Measurements from ENCODE around the gene TSPY10.
"Not testable (repeated sequence)": the region's sequence is repeated elsewhere in the genome, so short reads cannot be mapped to it uniquely, and the experiment has no call there.

DNA sequence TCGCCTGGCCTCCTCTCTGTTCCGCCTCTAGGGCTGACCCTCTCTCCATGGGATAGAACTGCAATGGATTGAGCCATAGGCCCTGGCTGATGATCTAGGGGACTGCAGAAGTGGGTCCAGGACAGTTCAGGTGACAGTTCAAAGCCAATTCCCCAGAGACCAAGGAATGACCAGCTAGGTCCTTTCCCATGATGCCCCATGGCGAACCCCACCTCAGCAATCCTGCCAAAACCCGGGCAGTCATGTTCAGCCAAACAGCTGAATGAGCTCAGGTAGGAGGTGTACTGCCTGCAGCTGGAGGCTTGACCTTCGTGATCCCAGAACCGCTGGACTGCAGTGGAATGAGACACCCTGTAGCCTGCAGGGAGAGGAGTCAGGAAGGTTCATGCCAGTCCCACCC lies 23.3 kb upstream of the TSPY10 start:
- TF ChIP-seq, protein P1, sequence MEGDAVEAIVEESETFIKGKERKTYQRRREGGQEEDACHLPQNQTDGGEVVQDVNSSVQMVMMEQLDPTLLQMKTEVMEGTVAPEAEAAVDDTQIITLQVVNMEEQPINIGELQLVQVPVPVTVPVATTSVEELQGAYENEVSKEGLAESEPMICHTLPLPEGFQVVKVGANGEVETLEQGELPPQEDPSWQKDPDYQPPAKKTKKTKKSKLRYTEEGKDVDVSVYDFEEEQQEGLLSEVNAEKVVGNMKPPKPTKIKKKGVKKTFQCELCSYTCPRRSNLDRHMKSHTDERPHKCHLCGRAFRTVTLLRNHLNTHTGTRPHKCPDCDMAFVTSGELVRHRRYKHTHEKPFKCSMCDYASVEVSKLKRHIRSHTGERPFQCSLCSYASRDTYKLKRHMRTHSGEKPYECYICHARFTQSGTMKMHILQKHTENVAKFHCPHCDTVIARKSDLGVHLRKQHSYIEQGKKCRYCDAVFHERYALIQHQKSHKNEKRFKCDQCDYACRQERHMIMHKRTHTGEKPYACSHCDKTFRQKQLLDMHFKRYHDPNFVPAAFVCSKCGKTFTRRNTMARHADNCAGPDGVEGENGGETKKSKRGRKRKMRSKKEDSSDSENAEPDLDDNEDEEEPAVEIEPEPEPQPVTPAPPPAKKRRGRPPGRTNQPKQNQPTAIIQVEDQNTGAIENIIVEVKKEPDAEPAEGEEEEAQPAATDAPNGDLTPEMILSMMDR (IDR thresholded peaks at IDR 0.05; ENCODE audit: low read depth, low read length, poor library complexity, severe bottlenecking) = not testable (repeated sequence)
- TF ChIP-seq EZH2phosphoT487 (IDR thresholded peaks at IDR 0.05; ENCODE audit: borderline replicate concordance, low read length) = not testable (repeated sequence)

Data from DOHH2 (cell line).